GM12878 (cell line): ENCODE data around the gene ENDOV. TPM values are rescaled to one million over a fixed set of nuclear protein-coding genes. Genes with fewer than 3 reads are reported as not detected.

Source experiments
- BHLHE40 ChIP-seq, 2 experiments: fragments of 450-650 bp in 1 of 2; IDR thresholded peaks; 2 replicates each; pipeline ENCODE4 v1.6.1; 2011 to 2017; ENCODE audit warnings: low read depth in 2 of 2, borderline replicate concordance in 1 of 2, improper control_type of control experiment in 1 of 2, low read length in 1 of 2, mild to moderate bottlenecking in 1 of 2
- E2F8 ChIP-seq: fragments of 450-650 bp; IDR thresholded peaks from 2 replicates; pipeline ENCODE4 v1.6.1; 2018; ENCODE audit warnings: mild to moderate bottlenecking, low read depth, moderate library complexity; ENCODE audit not compliant: partially characterized antibody
- IKZF1 ChIP-seq: fragments of 450-650 bp; conservative IDR thresholded peaks from 2 replicates; pipeline ENCODE4 v1.6.1; 2017; ENCODE audit warnings: antibody characterized with exemption, mild to moderate bottlenecking
- KAT2A ChIP-seq: conservative IDR thresholded peaks from 2 replicates; pipeline ENCODE4 v1.6.1; 2011; ENCODE audit warnings: low read depth, low read length; ENCODE audit not compliant: control insufficient read depth
- NFIC ChIP-seq: IDR thresholded peaks from 2 replicates; pipeline ENCODE4 v1.6.1; 2012; ENCODE audit warnings: low read depth, mild to moderate bottlenecking, inconsistent platforms, low read length, moderate library complexity
- NR2C2 ChIP-seq: IDR thresholded peaks from 2 replicates; pipeline ENCODE4 v1.6.1; 2011; ENCODE audit warnings: borderline replicate concordance, low read depth; ENCODE audit not compliant: control insufficient read depth, insufficient read length
- SKIL ChIP-seq: fragments of 450-650 bp; IDR thresholded peaks from 2 replicates; pipeline ENCODE4 v1.6.1; 2017; ENCODE audit warnings: mild to moderate bottlenecking, low read depth, inconsistent platforms; ENCODE audit not compliant: poor library complexity, severe bottlenecking
- SREBF2 ChIP-seq: IDR thresholded peaks from 2 replicates; pipeline ENCODE4 v1.6.1; 2012; ENCODE audit warnings: mild to moderate bottlenecking, low read length
- SUPT20H ChIP-seq: IDR thresholded peaks from 2 replicates; pipeline ENCODE4 v1.6.1; 2011; ENCODE audit warnings: low read depth, mild to moderate bottlenecking, low read length, moderate library complexity, borderline replicate concordance; ENCODE audit not compliant: control insufficient read depth
- TCF3 ChIP-seq: IDR thresholded peaks from 2 replicates; pipeline ENCODE4 v1.6.1; 2012; ENCODE audit warnings: low read depth, mild to moderate bottlenecking, low read length, borderline replicate concordance; ENCODE audit not compliant: insufficient read depth
- ZBTB40 ChIP-seq: fragments of 450-650 bp; IDR thresholded peaks from 2 replicates; pipeline ENCODE4 v1.6.1; 2016; ENCODE audit warnings: mild to moderate bottlenecking, moderate library complexity, borderline replicate concordance
- ZNF217 ChIP-seq: fragments of 450-650 bp; IDR thresholded peaks from 2 replicates; pipeline ENCODE4 v1.6.1; 2017; ENCODE audit warnings: antibody characterized with exemption, mild to moderate bottlenecking
- ZNF687 ChIP-seq: fragments of 450-650 bp; IDR thresholded peaks from 2 replicates; pipeline ENCODE4 v1.6.1; 2017; ENCODE audit warnings: mild to moderate bottlenecking, moderate library complexity
- polyA plus RNA-seq, 11 experiments: library from polyadenylated mRNA; depleted of rRNA in 4 of 11; unstranded in 6 of 11; stranded (reverse) in 5 of 11; fragments of >200 nt; fragmentation: Nextera tagmentation in 4 of 11; fragmentation: Illumina TruSeq in 1 of 11; extraction: Ambion mirVana in 4 of 11; extraction: Trizol in 1 of 11; gene quantifications; 1 replicate in 1 of 11; 2 replicates in 10 of 11; pipeline versions ENCODE4 v1.2.1 to v1.2.3, GENCODE V29; 2011 to 2016; ENCODE audit warnings: inconsistent platforms in 2 of 11, missing spikeins in 2 of 11, low read depth in 1 of 11
- total RNA-seq, 4 experiments: library from RNA; depleted of rRNA in 3 of 4; stranded (reverse); fragments of >200 nt in 3 of 4; fragmentation: Illumina TruSeq in 1 of 4; extraction: Trizol in 1 of 4; gene quantifications; 2 replicates each; pipeline versions ENCODE4 v1.2.1 to v1.2.3, GENCODE V29; 2013 to 2021

ENDOV gene
- total and polyA plus RNA-seq, 10 of the 15 experiments (the other 5 are each of a cell fraction or from before 2014, with no cell fraction given) = 0.63 to 11.9 (median 8.1) TPM

- TF ChIP-seq ZNF687 (0 out of 2 replicates have a peak, but pooled peaks have one; percentile 37), NFIC (no peak), KAT2A (no peak), ZNF217 (no peak), SUPT20H (no peak), IKZF1 (peak; percentile 97), SREBF2 (no peak), ZBTB40 (peak; percentile 97), BHLHE40 (IDR thresholded peaks at IDR 0.05; ENCODE audit: borderline replicate concordance in 1 of 2, low read depth in 2 of 2, low read length in 1 of 2) (peak in 1 of 2 experiments; percentile 77; a peak in 2 of 4 replicates), NR2C2 (no peak), SKIL (no peak), E2F8 (peak; percentile 89), TCF3 (no peak)
Observed at GRCh38 chr17:80414803-80415625, at the start of gene ENDOV (continued).
